GM18873 (cell line): Measurements from ENCODE around the gene SBF1.
"Not testable (repeated sequence)": the region's sequence is repeated elsewhere in the genome, so short reads cannot be mapped to it uniquely, and the experiment has no call there.

Experiments
- ATAC-seq: cut with Tn5 transposase; IDR thresholded peaks from one replicate; pipeline ENCODE4 v1.9.1; 2021; ENCODE audit warnings: mild to moderate bottlenecking, moderate library complexity, moderate number of reproducible peaks; ENCODE audit not compliant: unreplicated experiment, low FRiP score

SBF1 gene

GRCh38 chr22:50474710-50475651 lies at the start of gene SBF1:
SBF1 (minus strand) TSS chr22:50475035; CDS start chr22:50474840, 195 bp downstream.
- peak; percentile 36 for ATAC-seq

GRCh38 chr22:50523806-50524675 lies 49.2 kb upstream of the SBF1 start:
- no peak for ATAC-seq

- ATAC-seq: no peak
Measured at GRCh38 chr22:50523458-50523805, 48.6 kb upstream of the SBF1 start.

GRCh38 chr22:50522806-50523438 lies 48.1 kb upstream of the SBF1 start:
- no peak for ATAC-seq

GRCh38 chr22:50522208-50522805 lies 47.5 kb upstream of the SBF1 start:
- ATAC-seq: no peak

- ATAC-seq: no peak
Measured at GRCh38 chr22:50521710-50522109, 46.9 kb upstream of the SBF1 start.

- no peak for ATAC-seq
Measured at GRCh38 chr22:50520826-50521453, 46.1 kb upstream of the SBF1 start.

GRCh38 chr22:50520184-50520583 lies 45.3 kb upstream of the SBF1 start:
- not testable (repeated sequence) for ATAC-seq

- no peak for ATAC-seq
Measured at GRCh38 chr22:50519151-50519550, 44.3 kb upstream of the SBF1 start.

- ATAC-seq: no peak
Measured at GRCh38 chr22:50518606-50519005, 43.8 kb upstream of the SBF1 start.

GRCh38 chr22:50517495-50518260 lies 42.8 kb upstream of the SBF1 start:
- ATAC-seq: no peak

- ATAC-seq: no peak
Measured at GRCh38 chr22:50516891-50517290, 42.1 kb upstream of the SBF1 start.

GRCh38 chr22:50516068-50516467 lies 41.2 kb upstream of the SBF1 start:
- ATAC-seq: no peak

- no peak for ATAC-seq
Measured at GRCh38 chr22:50513175-50513574, 38.3 kb upstream of the SBF1 start.

- no peak for ATAC-seq
Measured at GRCh38 chr22:50508897-50509296, 34.1 kb upstream of the SBF1 start.

GRCh38 chr22:50507991-50508884 lies 33.4 kb upstream of the SBF1 start, which contains the start of gene NCAPH2:
NCAPH2 (plus strand) TSS chr22:50508224; CDS start chr22:50508338, 114 bp downstream.
- ATAC-seq: peak; percentile 68

- peak; percentile 29 for ATAC-seq
Measured at GRCh38 chr22:50507421-50507990, 32.7 kb upstream of the SBF1 start, which contains the start of gene LMF2. LMF2 (minus strand) TSS chr22:50507702; CDS start chr22:50507675, 27 bp downstream.
